DOHH2 (cell line): Measurements from ENCODE around the gene LRMDA.

Experiments
- H3F3A ChIP-seq: fragments of 200-600 bp; sonication (generic), shearing (Covaris generic); 2 replicates; pipeline ENCODE4 v1.6.0; 2016; ENCODE audit warnings: antibody characterized with exemption, mild to moderate bottlenecking; ENCODE audit not compliant: control insufficient read depth, insufficient read depth
- H3K27ac ChIP-seq: fragments of 200-600 bp; sonication (generic); 2 replicates; pipeline ENCODE4 v1.5.1; 2014; ENCODE audit warnings: low read depth, mild to moderate bottlenecking, low read length, moderate library complexity
- H3K27me3 ChIP-seq: fragments of 200-600 bp; sonication (generic); 2 replicates; pipeline ENCODE4 v1.6.1; 2014; ENCODE audit warnings: mild to moderate bottlenecking, low read length, mixed read lengths; ENCODE audit not compliant: control insufficient read depth
- H3K36me3 ChIP-seq: fragments of 200-600 bp; sonication (generic); 2 replicates; pipeline ENCODE4 v1.6.1; 2014; ENCODE audit warnings: mild to moderate bottlenecking, low read length, moderate library complexity, mixed read lengths; ENCODE audit not compliant: control insufficient read depth
- H3K4me1 ChIP-seq: fragments of 200-600 bp; sonication (generic); 2 replicates; pipeline ENCODE4 v1.6.1; 2014; ENCODE audit warnings: mild to moderate bottlenecking, low read length, mixed read lengths; ENCODE audit not compliant: control insufficient read depth
- H3K4me2 ChIP-seq: fragments of 200-600 bp; sonication (generic); 2 replicates; pipeline ENCODE4 v1.6.0; 2014; ENCODE audit warnings: mild to moderate bottlenecking, low read length, moderate library complexity
- H3K4me3 ChIP-seq: fragments of 200-600 bp; sonication (generic); 2 replicates; pipeline ENCODE4 v1.5.1; 2014; ENCODE audit warnings: mild to moderate bottlenecking, low read length, mixed read lengths
- H3K79me2 ChIP-seq: fragments of 200-600 bp; sonication (generic); 2 replicates; pipeline ENCODE4 v1.6.1; 2014; ENCODE audit warnings: mild to moderate bottlenecking, low read length, mixed read lengths; ENCODE audit not compliant: control insufficient read depth
- H3K9me2 ChIP-seq: fragments of 200-600 bp; sonication (generic); replicated peaks from 2 replicates; pipeline ENCODE4 v1.6.1; 2014; ENCODE audit warnings: mild to moderate bottlenecking, low read length, mixed read lengths; ENCODE audit not compliant: control insufficient read depth
- H3K9me3 ChIP-seq: fragments of 200-600 bp; sonication (generic); 2 replicates; pipeline ENCODE4 v1.6.1; 2014; ENCODE audit warnings: antibody characterized with exemption, low read length, mixed read lengths; ENCODE audit not compliant: control insufficient read depth, insufficient read depth
- H4K20me1 ChIP-seq: fragments of 200-600 bp; sonication (generic); 2 replicates; pipeline ENCODE4 v1.6.0; 2014; ENCODE audit warnings: low read depth, mild to moderate bottlenecking, antibody characterized with exemption, low read length, moderate library complexity; ENCODE audit not compliant: control insufficient read depth, insufficient read depth
- EZH2phosphoT487 ChIP-seq: fragments of 200-600 bp; sonication (generic); IDR thresholded peaks from 2 replicates; pipeline ENCODE4 v1.6.1; 2017; ENCODE audit warnings: borderline replicate concordance, mild to moderate bottlenecking, antibody characterized with exemption, low read length, moderate library complexity, mixed read lengths
- TF ChIP-seq, protein P1 (sequence below): fragments of 200-600 bp; sonication (generic); IDR thresholded peaks from one replicate; pipeline ENCODE4 v1.5.1; 2014; ENCODE audit warnings: antibody characterized with exemption, mild to moderate bottlenecking, low read depth, low read length; ENCODE audit not compliant: poor library complexity, severe bottlenecking

The LRMDA gene

DNA sequence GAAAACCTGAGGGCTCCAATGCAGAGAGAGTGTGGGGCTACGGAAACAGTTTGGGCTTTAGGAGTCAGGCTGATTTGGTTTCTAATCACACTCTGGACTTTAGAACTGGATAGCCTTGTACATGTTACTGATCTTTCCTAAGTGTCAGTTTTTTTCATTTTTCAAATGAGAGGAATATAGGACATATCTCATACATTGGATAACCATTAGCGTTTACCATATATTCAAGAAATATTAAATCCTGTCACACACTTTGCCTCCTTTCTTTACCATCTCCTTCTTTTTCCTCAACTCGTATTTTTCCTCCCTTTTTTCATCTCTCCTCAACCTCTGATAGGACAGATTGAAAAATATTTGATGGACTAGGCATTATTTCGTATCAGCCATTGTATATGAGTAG is 885.7 kb downstream of the LRMDA start:
- no peaks in the 10 kb centered on the region for H3K4me1 ChIP-seq
- no peaks in the 10 kb centered on the region for H3F3A ChIP-seq
- H3K36me3 ChIP-seq = no peaks in the 10 kb centered on the region
- H3K79me2 ChIP-seq = no peaks in the 10 kb centered on the region
- H3K27me3 ChIP-seq = no peaks in the 10 kb centered on the region
- no peaks in the 10 kb centered on the region for H3K9me2 ChIP-seq
- TF ChIP-seq, protein P1, sequence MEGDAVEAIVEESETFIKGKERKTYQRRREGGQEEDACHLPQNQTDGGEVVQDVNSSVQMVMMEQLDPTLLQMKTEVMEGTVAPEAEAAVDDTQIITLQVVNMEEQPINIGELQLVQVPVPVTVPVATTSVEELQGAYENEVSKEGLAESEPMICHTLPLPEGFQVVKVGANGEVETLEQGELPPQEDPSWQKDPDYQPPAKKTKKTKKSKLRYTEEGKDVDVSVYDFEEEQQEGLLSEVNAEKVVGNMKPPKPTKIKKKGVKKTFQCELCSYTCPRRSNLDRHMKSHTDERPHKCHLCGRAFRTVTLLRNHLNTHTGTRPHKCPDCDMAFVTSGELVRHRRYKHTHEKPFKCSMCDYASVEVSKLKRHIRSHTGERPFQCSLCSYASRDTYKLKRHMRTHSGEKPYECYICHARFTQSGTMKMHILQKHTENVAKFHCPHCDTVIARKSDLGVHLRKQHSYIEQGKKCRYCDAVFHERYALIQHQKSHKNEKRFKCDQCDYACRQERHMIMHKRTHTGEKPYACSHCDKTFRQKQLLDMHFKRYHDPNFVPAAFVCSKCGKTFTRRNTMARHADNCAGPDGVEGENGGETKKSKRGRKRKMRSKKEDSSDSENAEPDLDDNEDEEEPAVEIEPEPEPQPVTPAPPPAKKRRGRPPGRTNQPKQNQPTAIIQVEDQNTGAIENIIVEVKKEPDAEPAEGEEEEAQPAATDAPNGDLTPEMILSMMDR = no peak
- TF ChIP-seq EZH2phosphoT487 = no peak
- no peaks in the 10 kb centered on the region for H4K20me1 ChIP-seq
- H3K4me3 ChIP-seq = no peak overlapping the region
- no peaks in the 10 kb centered on the region for H3K9me3 ChIP-seq
- no peak overlapping the region for H3K27ac ChIP-seq
- H3K4me2 ChIP-seq = no peak overlapping the region

DNA sequence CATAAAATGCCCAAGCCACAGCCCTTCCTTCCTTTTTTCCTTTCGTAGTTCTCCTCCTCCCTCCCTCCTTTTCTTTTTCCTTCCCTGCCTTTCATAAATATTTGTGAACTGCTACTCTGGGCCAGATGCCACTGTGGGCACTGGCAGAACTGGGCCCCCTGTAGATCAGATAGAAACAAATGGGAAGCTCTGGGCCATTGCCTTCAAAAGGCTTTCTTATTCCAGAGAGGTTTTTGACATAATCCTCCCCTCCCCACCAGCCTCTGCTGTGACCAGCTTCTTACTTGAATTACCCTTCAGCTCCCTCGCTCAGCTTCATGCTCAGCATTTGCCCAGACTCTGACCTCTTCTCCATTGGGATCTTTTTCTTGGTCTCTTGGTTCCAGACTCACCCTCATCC is 886.8 kb downstream of the LRMDA start:
- no peaks in the 10 kb centered on the region for H3K79me2 ChIP-seq
- TF ChIP-seq, protein P1 = no peak
- TF ChIP-seq EZH2phosphoT487 = no peak
- no peaks in the 10 kb centered on the region for H3K36me3 ChIP-seq
- H4K20me1 ChIP-seq = no peaks in the 10 kb centered on the region
- no peak overlapping the region for H3K4me2 ChIP-seq
- H3K9me3 ChIP-seq = no peaks in the 10 kb centered on the region
- H3K27ac ChIP-seq = no peak overlapping the region
- H3K27me3 ChIP-seq = no peaks in the 10 kb centered on the region
- H3K4me1 ChIP-seq = no peaks in the 10 kb centered on the region
- H3K9me2 ChIP-seq = no peaks in the 10 kb centered on the region
- no peaks in the 10 kb centered on the region for H3F3A ChIP-seq
- H3K4me3 ChIP-seq = no peak overlapping the region

DNA sequence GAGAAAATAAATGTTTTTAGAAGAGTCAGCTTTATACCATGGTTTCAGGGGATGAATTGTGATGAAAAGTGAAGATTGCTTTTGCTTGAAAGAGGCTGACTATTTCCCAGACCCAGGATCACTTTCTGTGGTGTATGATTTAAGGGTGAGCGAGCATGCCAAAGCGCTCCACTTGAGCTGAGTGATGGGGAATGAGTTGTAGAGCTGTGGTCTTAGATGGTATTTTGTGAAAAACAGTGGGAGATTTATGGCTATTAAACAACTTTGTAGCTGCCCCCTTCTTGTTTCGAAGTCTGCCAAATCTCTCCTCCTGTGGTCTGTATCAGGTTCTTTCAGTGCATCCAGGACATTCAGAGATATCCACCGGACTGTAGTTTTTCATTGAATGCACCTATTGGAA is 888.2 kb downstream of the LRMDA start:
- Histone ChIP-seq H3K9me2 (no peaks in the 10 kb centered on the region), H3F3A (no peaks in the 10 kb centered on the region), H3K4me2 (no peak overlapping the region), H4K20me1 (no peaks in the 10 kb centered on the region), H3K27ac (no peak overlapping the region), H3K27me3 (no peaks in the 10 kb centered on the region), H3K36me3 (no peaks in the 10 kb centered on the region), H3K79me2 (no peaks in the 10 kb centered on the region), H3K4me3 (no peak overlapping the region), H3K4me1 (no peaks in the 10 kb centered on the region), H3K9me3 (no peaks in the 10 kb centered on the region)
- TF ChIP-seq EZH2phosphoT487 = no peak
- TF ChIP-seq, protein P1 = no peak

DNA sequence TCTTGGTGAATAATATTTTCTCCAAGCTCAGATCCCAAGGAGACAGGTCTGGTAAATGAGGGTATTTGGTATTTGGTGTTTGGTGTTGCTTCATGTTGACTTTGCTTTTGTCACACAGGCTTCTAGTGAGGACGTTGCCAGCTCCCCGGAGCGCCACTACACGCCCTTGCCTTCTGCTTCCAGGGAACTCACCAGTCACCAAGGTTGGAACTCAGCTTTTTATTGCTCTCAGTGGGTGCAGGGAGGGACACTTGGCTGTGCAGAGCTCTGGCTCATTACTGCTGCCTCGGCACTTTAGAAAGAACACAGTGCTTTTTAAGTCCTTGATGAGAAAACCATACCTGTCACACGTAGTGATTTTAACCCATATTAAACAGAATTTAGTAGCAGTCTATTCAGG is 892.9 kb downstream of the LRMDA start:
- H3K79me2 ChIP-seq = no peaks in the 10 kb centered on the region
- H3K4me3 ChIP-seq = no peak overlapping the region
- H3K27ac ChIP-seq = no peak overlapping the region
- H3K9me3 ChIP-seq = no peaks in the 10 kb centered on the region
- no peaks in the 10 kb centered on the region for H3K27me3 ChIP-seq
- no peaks in the 10 kb centered on the region for H4K20me1 ChIP-seq
- H3K9me2 ChIP-seq = no peaks in the 10 kb centered on the region
- H3F3A ChIP-seq = no peaks in the 10 kb centered on the region
- TF ChIP-seq, protein P1 = no peak
- no peak for TF ChIP-seq EZH2phosphoT487
- no peaks in the 10 kb centered on the region for H3K4me1 ChIP-seq
- H3K4me2 ChIP-seq = no peak overlapping the region
- H3K36me3 ChIP-seq = no peaks in the 10 kb centered on the region
